ENCODE data around the gene CACNA1S.

GRCh38 chr1:201125019-201125418, 12.8 kb upstream of the CACNA1S start:
- TF ChIP-seq EZH2phosphoT487 (IDR thresholded peaks at IDR 0.05; ENCODE audit: insufficient read depth, low read depth), result no peak
- no peak for TF ChIP-seq EZH2 (IDR thresholded peaks at IDR 0.05; ENCODE audit: insufficient read depth, poor library complexity, severe bottlenecking)

Measured in GM23248 (cell line).